GM12878 (cell line): ENCODE measurements around the gene TTLL8. TPM values are rescaled to one million over a fixed set of nuclear protein-coding genes. Genes with fewer than 3 reads are reported as not detected.

ENCODE experiments used
- ASH2L ChIP-seq: fragments of 300-600, 200-600 bp; sonication (generic); IDR thresholded peaks from 2 replicates; pipeline ENCODE4 v1.6.1; 2017; ENCODE audit warnings: low read depth, mild to moderate bottlenecking, borderline replicate concordance
- ATF7 ChIP-seq: fragments of 450-650 bp; IDR thresholded peaks from 2 replicates; pipeline ENCODE4 v1.6.1; 2016; ENCODE audit warnings: low read depth, mild to moderate bottlenecking
- BHLHE40 ChIP-seq, 2 experiments: fragments of 450-650 bp in 1 of 2; IDR thresholded peaks; 2 replicates each; pipeline ENCODE4 v1.6.1; 2011 to 2017; ENCODE audit warnings: low read depth in 2 of 2, borderline replicate concordance in 1 of 2, improper control_type of control experiment in 1 of 2, low read length in 1 of 2, mild to moderate bottlenecking in 1 of 2
- CREB1 ChIP-seq: IDR thresholded peaks from 2 replicates; pipeline ENCODE4 v1.6.1; 2012; ENCODE audit warnings: low read depth, mild to moderate bottlenecking, inconsistent platforms
- FOXK2 ChIP-seq: fragments of 450-650 bp; IDR thresholded peaks from 2 replicates; pipeline ENCODE4 v1.6.1; 2017; ENCODE audit warnings: mild to moderate bottlenecking, moderate library complexity
- HDAC6 ChIP-seq: fragments of 200-600 bp; sonication (generic); IDR thresholded peaks from one replicate; pipeline ENCODE4 v1.8.0; 2017; ENCODE audit warnings: antibody characterized with exemption; ENCODE audit not compliant: unreplicated experiment
- HDGF ChIP-seq: fragments of 450-650 bp; IDR thresholded peaks from 2 replicates; pipeline ENCODE4 v1.6.1; 2016; ENCODE audit warnings: antibody characterized with exemption
- IKZF2 ChIP-seq, 2 experiments: fragments of 450-650 bp; IDR thresholded peaks; 2 replicates each; pipeline ENCODE4 v1.6.1; 2017; ENCODE audit warnings: mild to moderate bottlenecking in 2 of 2, moderate library complexity in 2 of 2
- JUNB ChIP-seq: IDR thresholded peaks from 2 replicates; pipeline ENCODE4 v1.6.1; 2016; ENCODE audit warnings: antibody characterized with exemption, mild to moderate bottlenecking
- JUND ChIP-seq: IDR thresholded peaks from 2 replicates; pipeline ENCODE4 v1.6.1; 2012; ENCODE audit warnings: low read depth, mild to moderate bottlenecking, low read length, improper control_type of control experiment, moderate library complexity
- PAX5 ChIP-seq: IDR thresholded peaks from 2 replicates; pipeline ENCODE4 v1.6.1; 2011; ENCODE audit warnings: low read depth, low read length, borderline replicate concordance
- SMARCA5 ChIP-seq: fragments of 450-650 bp; IDR thresholded peaks from 2 replicates; pipeline ENCODE4 v1.6.1; 2017; ENCODE audit warnings: mild to moderate bottlenecking
- ZNF384 ChIP-seq: IDR thresholded peaks from 2 replicates; pipeline ENCODE4 v1.6.1; 2012; ENCODE audit warnings: low read depth, mild to moderate bottlenecking, low read length, improper control_type of control experiment, borderline replicate concordance
- polyA plus RNA-seq, 11 experiments: library from polyadenylated mRNA; depleted of rRNA in 4 of 11; unstranded in 6 of 11; stranded (reverse) in 5 of 11; fragments of >200 nt; fragmentation: Nextera tagmentation in 4 of 11; fragmentation: Illumina TruSeq in 1 of 11; extraction: Ambion mirVana in 4 of 11; extraction: Trizol in 1 of 11; gene quantifications; 1 replicate in 1 of 11; 2 replicates in 10 of 11; pipeline versions ENCODE4 v1.2.1 to v1.2.3, GENCODE V29; 2011 to 2016; ENCODE audit warnings: inconsistent platforms in 2 of 11, missing spikeins in 2 of 11, low read depth in 1 of 11
- total RNA-seq, 4 experiments: library from RNA; depleted of rRNA in 3 of 4; stranded (reverse); fragments of >200 nt in 3 of 4; fragmentation: Illumina TruSeq in 1 of 4; extraction: Trizol in 1 of 4; gene quantifications; 2 replicates each; pipeline versions ENCODE4 v1.2.1 to v1.2.3, GENCODE V29; 2013 to 2021
- TF ChIP-seq, protein P1 (sequence below): IDR thresholded peaks from 2 replicates; pipeline ENCODE4 v1.6.1; 2012; ENCODE audit warnings: low read depth, low read length, improper control_type of control experiment

Gene TTLL8
- total and polyA plus RNA-seq, 10 of the 15 experiments (the other 5 are each of a cell fraction or from before 2014, with no cell fraction given) = not detected

DNA sequence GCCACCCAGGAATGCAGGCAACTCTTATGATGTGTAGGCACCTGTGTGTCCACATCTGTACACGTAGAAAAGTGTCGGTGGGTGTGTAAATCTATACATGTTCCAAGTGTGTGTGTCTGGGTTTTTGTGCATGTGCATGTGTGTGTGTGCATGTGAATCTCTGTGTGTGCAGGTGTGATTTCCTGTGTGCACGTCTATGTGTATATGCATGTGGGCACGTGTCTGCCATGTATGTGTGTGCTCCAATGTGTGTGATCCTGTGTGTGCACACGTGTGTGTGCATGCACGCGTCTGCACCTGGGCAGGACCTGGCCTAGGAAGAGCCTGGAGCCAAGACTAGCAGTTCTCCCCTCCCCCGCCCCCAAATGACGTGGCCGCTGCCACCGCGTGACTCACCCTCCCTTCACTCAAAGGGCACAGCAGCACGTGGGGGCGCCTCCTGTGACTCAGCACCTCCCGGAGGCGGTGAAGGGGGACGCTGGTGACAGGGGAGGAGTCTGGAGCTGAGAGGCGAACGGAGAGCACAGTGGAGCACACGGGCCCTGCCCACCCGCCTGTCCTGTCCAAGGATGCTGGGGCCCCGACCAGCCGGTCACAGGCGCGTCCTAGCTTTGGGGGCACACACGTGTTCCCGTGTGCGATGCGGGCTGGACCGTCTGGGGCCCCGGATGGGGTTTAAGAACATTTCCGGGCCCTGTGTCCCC, 87.4 kb downstream of the TTLL8 start (continued):
- TF ChIP-seq BHLHE40 (IDR thresholded peaks at IDR 0.05; ENCODE audit: borderline replicate concordance in 1 of 2, low read depth in 2 of 2, low read length in 1 of 2) (peak; percentile 99), ASH2L (no peak), IKZF2 (IDR thresholded peaks at IDR 0.05) (peak; percentile 36 to 74; a peak in 3 of 4 replicates), SMARCA5 (peak; percentile 42), HDGF (peak; percentile 90), CREB1 (peak; percentile 94), ATF7 (peak; percentile 96), PAX5 (peak; percentile 65; the same call in 1 of the 2 replicates), ZNF384 (no peak), JUNB (peak; percentile 78), FOXK2 (peak; percentile 43; the same call in 1 of the 2 replicates), HDAC6 (peak; percentile 59), JUND (peak; percentile 91)
- TF ChIP-seq, protein P1, sequence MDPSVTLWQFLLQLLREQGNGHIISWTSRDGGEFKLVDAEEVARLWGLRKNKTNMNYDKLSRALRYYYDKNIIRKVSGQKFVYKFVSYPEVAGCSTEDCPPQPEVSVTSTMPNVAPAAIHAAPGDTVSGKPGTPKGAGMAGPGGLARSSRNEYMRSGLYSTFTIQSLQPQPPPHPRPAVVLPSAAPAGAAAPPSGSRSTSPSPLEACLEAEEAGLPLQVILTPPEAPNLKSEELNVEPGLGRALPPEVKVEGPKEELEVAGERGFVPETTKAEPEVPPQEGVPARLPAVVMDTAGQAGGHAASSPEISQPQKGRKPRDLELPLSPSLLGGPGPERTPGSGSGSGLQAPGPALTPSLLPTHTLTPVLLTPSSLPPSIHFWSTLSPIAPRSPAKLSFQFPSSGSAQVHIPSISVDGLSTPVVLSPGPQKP = peak; percentile 16; the same call in 1 of the 2 replicates
